ENCODE data around the gene ZFAND5.

- TF ChIP-seq GATA3 (IDR thresholded peaks at IDR 0.05; ENCODE audit: low read depth, low read length) (no peak), GATA2 (IDR thresholded peaks at IDR 0.05; ENCODE audit: low read depth, low read length) (no peak)
These were observed 42.1 kb upstream of the ZFAND5 start for GRCh38 chr9:72407114-72407513.

All from SH-SY5Y (cell line).